H1 (cell line): ENCODE data around the gene CACNG5. TPM values are rescaled to one million over a fixed set of nuclear protein-coding genes. Genes with fewer than 3 reads are reported as not detected.

ENCODE experiments used
- CTCF ChIA-PET: fragments of 300-600 bp; sonication (Branson Sonifier 250); formaldehyde crosslinking; loops from one replicate; lab custom pipeline; 2021; ENCODE audit not compliant: partially characterized antibody; lab: Charles Lee
- POLR2A ChIA-PET: fragments of 300-600 bp; sonication (Branson Sonifier 250); formaldehyde crosslinking; loops from one replicate; lab custom pipeline; 2021; ENCODE audit warnings: inconsistent platforms; ENCODE audit not compliant: partially characterized antibody; lab: Charles Lee
- DNase-seq, 2 experiments: peaks; one replicate each; pipeline versions ENCODE4 v3.0.0 to v3.0.0-alpha.2; 2010 to 2022; ENCODE audit warnings: low spot score in 2 of 2, low read depth in 1 of 2, mixed read lengths in 1 of 2
- FAIRE-seq: peaks from 2 replicates; lab custom pipeline; 2011; peaks lifted over from hg19 to GRCh38; lab: Jason Lieb, UNC
- H2AFZ ChIP-seq: 2 replicates; pipeline ENCODE4 v1.8.1; 2012; ENCODE audit warnings: low read length, inconsistent platforms
- H2AK5ac ChIP-seq: 2 replicates; pipeline ENCODE4 v1.6.1; 2013; ENCODE audit warnings: low read depth, low read length
- H2BK120ac ChIP-seq: replicated peaks from 2 replicates; pipeline ENCODE3; 2013; ENCODE audit warnings: low read depth, low read length, inconsistent platforms
- H2BK12ac ChIP-seq: 2 replicates; pipeline ENCODE4 v1.6.1; 2013; ENCODE audit warnings: low read depth, low read length
- H2BK15ac ChIP-seq: 2 replicates; pipeline ENCODE4 v1.6.1; 2013; ENCODE audit warnings: low read length
- H2BK20ac ChIP-seq: 2 replicates; pipeline ENCODE4 v1.6.1; 2013; ENCODE audit warnings: low read length
- H2BK5ac ChIP-seq: 2 replicates; pipeline ENCODE4 v1.6.1; 2013; ENCODE audit warnings: low read depth, low read length
- H3K14ac ChIP-seq: 2 replicates; pipeline ENCODE4 v1.6.1; 2013; ENCODE audit warnings: inconsistent platforms; ENCODE audit not compliant: insufficient read length
- H3K18ac ChIP-seq: 2 replicates; pipeline ENCODE4 v1.6.1; 2013; ENCODE audit warnings: low read length; ENCODE audit errors: extremely low read depth
- H3K23ac ChIP-seq: 2 replicates; pipeline ENCODE4 v1.6.1; 2013; ENCODE audit warnings: inconsistent platforms; ENCODE audit not compliant: insufficient read length
- H3K23me2 ChIP-seq: 2 replicates; pipeline ENCODE4 v1.6.1; 2013; ENCODE audit warnings: low read depth, low read length
- H3K27ac ChIP-seq: 2 replicates; pipeline ENCODE4 v1.6.1; 2011; ENCODE audit warnings: low read depth, low read length, inconsistent platforms
- H3K27me3 ChIP-seq, 4 experiments: replicated peaks in 1 of 4; 1 replicate in 1 of 4; 2 replicates in 3 of 4; pipeline versions ENCODE4 v1.6.1 to v1.8.1; 2011 to 2013; ENCODE audit warnings: low read length in 3 of 4, mild to moderate bottlenecking in 3 of 4, inconsistent platforms in 2 of 4, mixed read lengths in 2 of 4, moderate library complexity in 1 of 4; ENCODE audit not compliant: control insufficient read depth in 3 of 4, insufficient read depth in 3 of 4; ENCODE audit errors: extremely low read depth in 1 of 4
- H3K36me3 ChIP-seq, 4 experiments: 2 replicates each; pipeline versions ENCODE4 v1.6.1 to v1.8.1; 2011 to 2013; ENCODE audit warnings: mild to moderate bottlenecking in 4 of 4, low read length in 3 of 4, moderate library complexity in 2 of 4, control low read depth in 1 of 4, inconsistent platforms in 1 of 4; ENCODE audit not compliant: insufficient read depth in 4 of 4, control insufficient read depth in 2 of 4
- H3K4ac ChIP-seq: replicated peaks from 2 replicates; pipeline ENCODE3; 2013; ENCODE audit warnings: low read length, low read depth, mixed read lengths, inconsistent platforms; ENCODE audit not compliant: insufficient read length
- H3K4me1 ChIP-seq, 4 experiments: replicated peaks in 1 of 4; 1 replicate in 1 of 4; 2 replicates in 3 of 4; pipeline versions ENCODE4 v1.6.1 to v1.8.1; 2011 to 2013; ENCODE audit warnings: low read length in 3 of 4, inconsistent platforms in 2 of 4, mixed read lengths in 1 of 4; ENCODE audit not compliant: insufficient read depth in 4 of 4, control insufficient read depth in 3 of 4
- H3K4me2 ChIP-seq, 2 experiments: 2 replicates each; pipeline versions ENCODE4 v1.6.1 to v1.8.1; 2011 to 2013; ENCODE audit warnings: low read depth in 2 of 2, low read length in 2 of 2, control low read depth in 1 of 2, inconsistent platforms in 1 of 2, mild to moderate bottlenecking in 1 of 2; ENCODE audit not compliant: insufficient read depth in 1 of 2
- H3K4me3 ChIP-seq, 4 experiments: fragments of 200-600, 300-600 bp in 1 of 4; sonication (generic), shearing (Covaris generic), sonication (Bioruptor Twin) in 1 of 4; 2 replicates each; pipeline versions ENCODE4 v1.5.1 to v1.8.1; 2011 to 2016; ENCODE audit warnings: low read length in 4 of 4, low read depth in 3 of 4, control low read depth in 2 of 4, inconsistent platforms in 2 of 4, mild to moderate bottlenecking in 2 of 4, mixed read lengths in 1 of 4, moderate library complexity in 1 of 4; ENCODE audit not compliant: insufficient read depth in 2 of 4; ENCODE audit errors: extremely low read depth in 1 of 4
- H3K56ac ChIP-seq: replicated peaks from 2 replicates; pipeline ENCODE3; 2013; ENCODE audit warnings: low read depth, mild to moderate bottlenecking, mixed read lengths, low read length, inconsistent platforms; ENCODE audit not compliant: insufficient read length
- H3K79me1 ChIP-seq: 2 replicates; pipeline ENCODE4 v1.6.1; 2013; ENCODE audit warnings: low read depth, low read length, control low read depth
- H3K79me2 ChIP-seq, 2 experiments: 2 replicates each; pipeline versions ENCODE4 v1.6.1 to v1.8.1; 2012 to 2013; ENCODE audit warnings: low read length in 2 of 2, mild to moderate bottlenecking in 2 of 2, inconsistent platforms in 1 of 2; ENCODE audit not compliant: insufficient read depth in 2 of 2, control insufficient read depth in 1 of 2
- H3K9ac ChIP-seq, 4 experiments: replicated peaks in 1 of 4; 1 replicate in 1 of 4; 2 replicates in 3 of 4; pipeline versions ENCODE4 v1.6.1 to v1.8.1; 2011 to 2013; ENCODE audit warnings: low read depth in 3 of 4, low read length in 3 of 4, control low read depth in 2 of 4, mild to moderate bottlenecking in 2 of 4, moderate library complexity in 2 of 4, inconsistent platforms in 1 of 4; ENCODE audit errors: extremely low read depth in 1 of 4
- H3K9me3 ChIP-seq, 2 experiments: 2 replicates each; pipeline versions ENCODE4 v1.6.1 to v1.8.1; 2012 to 2013; ENCODE audit warnings: mild to moderate bottlenecking in 2 of 2, moderate library complexity in 2 of 2, control low read depth in 1 of 2, inconsistent platforms in 1 of 2, low read depth in 1 of 2, low read length in 1 of 2, mixed read lengths in 1 of 2; ENCODE audit not compliant: insufficient read depth in 2 of 2
- H4K20me1 ChIP-seq, 2 experiments: replicated peaks in 1 of 2; 2 replicates each; pipeline versions ENCODE3 to v1.8.1; 2011 to 2013; ENCODE audit warnings: inconsistent platforms in 2 of 2, low read length in 2 of 2, mild to moderate bottlenecking in 1 of 2; ENCODE audit not compliant: insufficient read depth in 2 of 2, control insufficient read depth in 1 of 2
- H4K5ac ChIP-seq: 2 replicates; pipeline ENCODE4 v1.6.1; 2013; ENCODE audit warnings: low read length, low read depth, mixed read lengths, inconsistent platforms; ENCODE audit not compliant: insufficient read length
- H4K8ac ChIP-seq: 2 replicates; pipeline ENCODE4 v1.8.0; 2013; ENCODE audit warnings: mild to moderate bottlenecking, moderate library complexity, low read length, inconsistent platforms; ENCODE audit not compliant: insufficient read depth; ENCODE audit errors: extremely low read depth
- H4K91ac ChIP-seq: replicated peaks from 2 replicates; pipeline ENCODE3; 2013; ENCODE audit warnings: low read length, mixed read lengths, inconsistent platforms; ENCODE audit not compliant: insufficient read length
- WGBS, 2 experiments: shearing (Covaris generic) in 1 of 2; methylation state at CpG; one replicate each; pipeline versions ENCODE4 v1.1.6 to v1.1.7; 2013 to 2015; ENCODE audit warnings: low lambda C conversion rate in 2 of 2, mixed read lengths in 2 of 2, inconsistent platforms in 1 of 2, low coverage in 1 of 2, missing lambda C conversion rate in 1 of 2; ENCODE audit not compliant: insufficient replicate concordance in 2 of 2, insufficient coverage in 1 of 2, insufficient read length in 1 of 2; ENCODE audit errors: extremely low coverage in 1 of 2, missing lambda C conversion rate in 1 of 2; 5-methylcytosine and 5-hydroxymethylcytosine counted together
- polyA plus RNA-seq, 7 experiments: library from polyadenylated mRNA; depleted of rRNA in 3 of 7; stranded (reverse) in 5 of 7; unstranded in 2 of 7; fragments of >200 nt in 5 of 7; fragments of 200-250 nt in 2 of 7; gene quantifications; 1 replicate in 5 of 7; 2 replicates in 1 of 7; 4 replicates in 1 of 7; pipeline versions ENCODE4 v1.2.1 to v1.2.3, GENCODE V29; 2011 to 2013; ENCODE audit warnings: missing spikeins in 2 of 7, mixed read lengths in 2 of 7
- total RNA-seq: library from RNA; stranded (reverse); fragmentation: NEBNext Ultra II Directional; extraction: Animal tissue kit (Norgen Biotek cat#: 25700); gene quantifications from 2 replicates; pipeline ENCODE4 v1.2.1, GENCODE V29; 2021

Gene CACNG5
- total and polyA plus RNA-seq, 2 of the 8 experiments (the other 6 are each of a cell fraction or from before 2014, with no cell fraction given): 2.2 to 3.1 TPM

DNA sequence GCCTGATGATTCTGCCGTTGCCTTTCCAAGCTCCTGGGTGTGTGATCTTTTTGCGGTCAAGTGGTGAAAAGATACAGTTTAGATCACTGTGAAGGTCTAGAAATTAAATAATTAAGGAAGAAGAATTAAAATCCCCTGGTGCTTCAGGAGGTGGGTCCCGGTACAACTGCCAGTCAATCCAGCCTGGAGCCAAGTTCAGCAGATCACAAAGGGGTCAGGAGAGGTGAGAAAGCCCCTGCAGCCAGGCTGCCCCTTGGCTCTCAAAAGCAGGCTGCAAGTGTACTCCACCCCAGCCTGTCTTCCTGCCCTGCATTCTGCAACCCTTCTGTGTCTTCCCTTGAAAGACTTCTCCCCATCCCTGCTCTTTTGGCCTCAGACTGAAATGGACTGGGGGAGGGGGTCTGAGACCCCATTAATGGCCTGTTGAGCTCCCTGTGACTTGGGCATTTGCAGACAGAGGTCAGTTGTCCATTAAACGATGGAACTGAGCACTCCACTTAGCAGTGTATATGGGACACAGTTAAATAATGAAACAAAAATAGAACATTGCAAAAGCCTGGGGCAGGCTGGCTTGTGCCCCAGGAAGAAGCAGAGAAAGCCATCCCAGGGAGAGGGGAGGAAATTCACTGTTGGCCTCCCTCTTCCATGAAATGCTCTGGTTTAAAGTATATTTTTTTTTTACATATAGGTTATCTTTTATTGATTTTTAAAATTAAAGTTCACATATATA lies 15.1 kb downstream of the CACNG5 start:
- Histone ChIP-seq H3K36me3 (no peaks in the 10 kb centered on the region), H3K18ac (no peak overlapping the region), H3K9me3 (peaks cover 5 to 13% of the 10 kb centered on the region in 2 experiments), H2BK20ac (no peak overlapping the region), H2BK12ac (no peak overlapping the region), H3K23me2 (no peaks in the 10 kb centered on the region), H3K14ac (no peak overlapping the region), H3K27me3 (no peaks in the 10 kb centered on the region), H3K4me3 (no peak overlapping the region), H4K5ac (no peak overlapping the region), H2AFZ (no peak overlapping the region), H2BK5ac (no peak overlapping the region), H3K79me1 (no peaks in the 10 kb centered on the region), H3K27ac (no peak overlapping the region), H3K4ac (no peak overlapping the region), H3K9ac (no peak overlapping the region), H3K23ac (no peak overlapping the region), H3K4me2 (no peak overlapping the region), H4K20me1 (no peaks in the 10 kb centered on the region), H3K56ac (no peak overlapping the region), H2BK15ac (no peak overlapping the region), H4K91ac (no peak overlapping the region), H2AK5ac (no peak overlapping the region), H3K79me2 (no peaks in the 10 kb centered on the region), H2BK120ac (no peak overlapping the region), H4K8ac (no peak overlapping the region), H3K4me1 (no peaks in the 10 kb centered on the region)
- no peak for DNase-seq
- CTCF ChIA-PET: interaction anchor here (1.1 to 2.3 kb wide), 5 partner anchors 8 to 166 kb away, joined by 3 to 9 read pairs (median 3); no protein-coding TSS in a partner anchor
- POLR2A ChIA-PET: no interaction called here
- WGBS, 2 experiments: 89% methylated on average over 4 of the region's 4 CpGs; no CpG with 5 or more reads in 1 of the 2 experiments
- no peak for FAIRE-seq
